NAMALWA (cell line): ENCODE data around the gene WDR89.
"Not testable (repeated sequence)": the region's sequence is repeated elsewhere in the genome, so short reads cannot be mapped to it uniquely, and the experiment has no call there.

Source experiments
- DNase-seq: peaks from one replicate; pipeline ENCODE4 v3.0.0-alpha.2; 2015; ENCODE audit warnings: low spot score

Gene WDR89

GRCh38 chr14:63641473-63642228 lies at the start of gene WDR89:
WDR89 (minus strand) TSS chr14:63641871; CDS start chr14:63599942, 41,929 bp downstream.
- peak; percentile 97 for DNase-seq

GRCh38 chr14:63689132-63689531 lies 47.5 kb upstream of the WDR89 start:
- DNase-seq = no peak

GRCh38 chr14:63686926-63687325 lies 45.3 kb upstream of the WDR89 start:
- DNase-seq = no peak

GRCh38 chr14:63685401-63685800 lies 43.7 kb upstream of the WDR89 start:
- DNase-seq = no peak

- no peak for DNase-seq
Measured at GRCh38 chr14:63682727-63683593, 41.3 kb upstream of the WDR89 start.

GRCh38 chr14:63678536-63678935 lies 36.9 kb upstream of the WDR89 start:
- no peak for DNase-seq

- DNase-seq = no peak
Measured at GRCh38 chr14:63677891-63678379, 36.3 kb upstream of the WDR89 start.

- DNase-seq = no peak
Measured at GRCh38 chr14:63676615-63677014, 34.9 kb upstream of the WDR89 start.

GRCh38 chr14:63673886-63674497 lies 32.3 kb upstream of the WDR89 start:
- no peak for DNase-seq

GRCh38 chr14:63673255-63673654 lies 31.6 kb upstream of the WDR89 start:
- DNase-seq = no peak

- DNase-seq = no peak
Measured at GRCh38 chr14:63672417-63673180, 30.9 kb upstream of the WDR89 start.

GRCh38 chr14:63671987-63672386 lies 30.3 kb upstream of the WDR89 start:
- no peak for DNase-seq

GRCh38 chr14:63670692-63671091 lies 29.0 kb upstream of the WDR89 start:
- no peak for DNase-seq

GRCh38 chr14:63666335-63666734 lies 24.7 kb upstream of the WDR89 start:
- DNase-seq = no peak

GRCh38 chr14:63663428-63664341 lies 22.0 kb upstream of the WDR89 start:
- peak; percentile 11 for DNase-seq

- DNase-seq = no peak
Measured at GRCh38 chr14:63662776-63663175, 21.1 kb upstream of the WDR89 start.

- DNase-seq = not testable (repeated sequence)
Measured at GRCh38 chr14:63661881-63662280, 20.2 kb upstream of the WDR89 start.

GRCh38 chr14:63659726-63660125 lies 18.1 kb upstream of the WDR89 start:
- no peak for DNase-seq

- DNase-seq = no peak
Measured at GRCh38 chr14:63656194-63656593, 14.5 kb upstream of the WDR89 start.

- no peak for DNase-seq
Measured at GRCh38 chr14:63654936-63655335, 13.3 kb upstream of the WDR89 start.

- DNase-seq = no peak
Measured at GRCh38 chr14:63654346-63654745, 12.7 kb upstream of the WDR89 start.
